HepG2 (cell line): Measurements from ENCODE around the gene SLC22A31. TPM values are rescaled to one million over a fixed set of nuclear protein-coding genes. Genes with fewer than 3 reads are reported as not detected.

ENCODE experiments used
- DRAP1 ChIP-seq: IDR thresholded peaks from 2 replicates; pipeline ENCODE4 v1.6.1; 2016; ENCODE audit warnings: missing genetic modification reagents, missing compliant biosample characterization
- E2F5 ChIP-seq: sonication (generic); formaldehyde crosslinking; conservative IDR thresholded peaks from 2 replicates; pipeline ENCODE4 v1.4.0; 2020; ENCODE audit warnings: missing genetic modification reagents
- GPBP1L1 ChIP-seq: sonication (generic); formaldehyde crosslinking; IDR thresholded peaks from 2 replicates; pipeline ENCODE4 v1.5.0; 2020; ENCODE audit warnings: mild to moderate bottlenecking, missing genetic modification reagents
- HCFC1 ChIP-seq: fragments of 150-350 bp; IDR thresholded peaks from 2 replicates; pipeline ENCODE4 v1.6.1; 2014; ENCODE audit warnings: low read depth, low read length
- HES4 ChIP-seq: sonication (generic); formaldehyde crosslinking; IDR thresholded peaks from 2 replicates; pipeline ENCODE4 v1.9.0; 2021; ENCODE audit warnings: mild to moderate bottlenecking, missing genetic modification reagents, borderline replicate concordance
- HNRNPLL ChIP-seq: fragments of 200-400 bp; formaldehyde crosslinking; IDR thresholded peaks from 2 replicates; pipeline ENCODE4 v1.6.1; 2017; ENCODE audit warnings: mild to moderate bottlenecking, low read depth, low read length; ENCODE audit not compliant: poor library complexity, severe bottlenecking
- MBNL3 ChIP-seq: fragments of 250-450 bp; sonication (Bioruptor Pico); conservative IDR thresholded peaks from 2 replicates; pipeline ENCODE4 v1.8.0; 2022; ENCODE audit warnings: mild to moderate bottlenecking, inconsistent platforms
- MED1 ChIP-seq: sonication (generic); formaldehyde crosslinking; IDR thresholded peaks from 2 replicates; pipeline ENCODE4 v1.4.0; 2020; ENCODE audit warnings: missing genetic modification reagents
- NCOA5 ChIP-seq: sonication (generic); formaldehyde crosslinking; IDR thresholded peaks from 2 replicates; pipeline ENCODE4 v1.4.0; 2020; ENCODE audit warnings: missing genetic modification reagents
- POGK ChIP-seq: sonication (generic); formaldehyde crosslinking; conservative IDR thresholded peaks from 2 replicates; pipeline ENCODE4 v1.8.0; 2022; ENCODE audit warnings: mild to moderate bottlenecking, moderate library complexity, missing genetic modification reagents
- POLR2AphosphoS5 ChIP-seq: IDR thresholded peaks from 2 replicates; pipeline ENCODE4 v1.6.1; 2012; ENCODE audit warnings: low read depth, low read length
- SRY ChIP-seq: sonication (generic); formaldehyde crosslinking; IDR thresholded peaks from 2 replicates; pipeline ENCODE4 v1.8.0; 2022; ENCODE audit warnings: mild to moderate bottlenecking, missing genetic modification reagents
- ZNF441 ChIP-seq: sonication (generic); formaldehyde crosslinking; IDR thresholded peaks from 2 replicates; pipeline ENCODE4 v1.7.0; 2021; ENCODE audit warnings: missing genetic modification reagents, borderline replicate concordance
- ZNF546 ChIP-seq: sonication (generic); formaldehyde crosslinking; conservative IDR thresholded peaks from 2 replicates; pipeline ENCODE4 v1.8.1; 2023; ENCODE audit warnings: mild to moderate bottlenecking, missing genetic modification reagents
- ZNF772 ChIP-seq: sonication (generic); formaldehyde crosslinking; IDR thresholded peaks from 2 replicates; pipeline ENCODE4 v1.5.0; 2020; ENCODE audit warnings: mild to moderate bottlenecking, missing genetic modification reagents
- ZNF788 ChIP-seq: sonication (generic); formaldehyde crosslinking; IDR thresholded peaks from 2 replicates; pipeline ENCODE4 v1.5.0; 2020; ENCODE audit warnings: mild to moderate bottlenecking, missing genetic modification reagents, borderline replicate concordance
- ZNF800 ChIP-seq: sonication (generic); formaldehyde crosslinking; IDR thresholded peaks from 2 replicates; pipeline ENCODE4 v1.4.0; 2020; ENCODE audit warnings: missing genetic modification reagents
- polyA plus RNA-seq, 8 experiments: library from polyadenylated mRNA; depleted of rRNA in 3 of 8; stranded (reverse) in 7 of 8; unstranded in 1 of 8; fragments of >200 nt; fragmentation: Illumina TruSeq in 4 of 8; extraction: Trizol in 4 of 8; gene quantifications; 2 replicates each; pipeline versions ENCODE4 v1.2.1 to v1.2.3, GENCODE V29; 2011 to 2016; ENCODE audit warnings: low read depth in 4 of 8, missing spikeins in 1 of 8, mixed read lengths in 1 of 8; ENCODE audit not compliant: insufficient read depth in 1 of 8
- total RNA-seq, 5 experiments: library from RNA; depleted of rRNA; stranded (reverse); fragments of >200 nt; fragmentation: Illumina TruSeq; extraction: Trizol; gene quantifications; 2 replicates each; pipeline ENCODE4 v1.2.3, GENCODE V29; 2016; ENCODE audit warnings: low read depth in 1 of 5

The SLC22A31 gene
- total and polyA plus RNA-seq, 2 of the 13 experiments (the other 11 are each of a cell fraction or from before 2014, with no cell fraction given): 67.3 to 83.3 TPM

- TF ChIP-seq ZNF800 (CRISPR knock-in tag) (peak; percentile 55; the same call in 1 of the 2 replicates), ZNF441 (CRISPR knock-in tag) (no peak), POGK (0 out of 2 replicates have a peak, but pooled peaks have one; percentile 53), GPBP1L1 (CRISPR knock-in tag) (no peak), MED1 (CRISPR knock-in tag) (0 out of 2 replicates have a peak, but pooled peaks have one; percentile 23), DRAP1 (CRISPR knock-in tag) (peak; percentile 55; the same call in 1 of the 2 replicates), ZNF772 (no peak; the same call in 1 of the 2 replicates), HES4 (CRISPR knock-in tag) (peak; percentile 70; the same call in 1 of the 2 replicates), ZNF546 (CRISPR knock-in tag) (0 out of 2 replicates have a peak, but pooled peaks have one; percentile 41), SRY (0 out of 2 replicates have a peak, but pooled peaks have one; percentile 44), E2F5 (0 out of 2 replicates have a peak, but pooled peaks have one; percentile 14), HNRNPLL (peak; percentile 85), NCOA5 (CRISPR knock-in tag) (no peak), HCFC1 (0 out of 2 replicates have a peak, but pooled peaks have one; percentile 2), ZNF788 (CRISPR knock-in tag) (peak; percentile 40; the same call in 1 of the 2 replicates), MBNL3 (CRISPR knock-in tag) (no peak), POLR2AphosphoS5 (peak; percentile 84)
These were observed 1.4 kb upstream of the SLC22A31 start (continued) for GRCh38 chr16:89201439-89202377.
